OCI-LY3 (cell line): ENCODE measurements around the gene DNASE1L3.

Source experiments
- EZH2phosphoT487 ChIP-seq: fragments of 200-600 bp; shearing (Covaris generic); IDR thresholded peaks from 2 replicates; pipeline ENCODE4 v1.6.1; 2018; ENCODE audit warnings: antibody characterized with exemption, mixed run types, low read depth
- TF ChIP-seq, protein P1 (sequence below): fragments of 200-600, 300-600 bp; sonication (generic); IDR thresholded peaks from 2 replicates; pipeline ENCODE4 v1.5.1; 2014; ENCODE audit warnings: antibody characterized with exemption, low read length, low read depth

DNA sequence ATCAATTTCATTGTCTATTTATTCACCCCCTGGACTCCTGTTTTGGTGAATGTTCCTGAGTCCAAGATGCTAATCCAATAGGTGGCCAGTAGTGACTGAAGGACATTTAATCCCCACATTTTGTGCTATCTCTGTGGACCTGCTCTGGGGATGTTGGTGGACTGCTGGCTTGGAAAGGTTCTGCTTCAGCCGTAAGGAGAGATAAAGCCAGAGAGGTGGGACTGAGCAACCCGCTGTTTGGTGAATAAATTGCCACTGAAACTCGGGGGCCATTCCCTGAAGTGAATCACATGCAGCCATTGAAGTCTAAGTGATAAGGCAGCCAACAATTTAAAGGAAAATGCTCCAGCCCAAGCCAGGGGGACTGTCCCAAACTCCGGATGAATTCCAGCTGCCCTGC, 25.2 kb upstream of the DNASE1L3 start:
- TF ChIP-seq, protein P1, sequence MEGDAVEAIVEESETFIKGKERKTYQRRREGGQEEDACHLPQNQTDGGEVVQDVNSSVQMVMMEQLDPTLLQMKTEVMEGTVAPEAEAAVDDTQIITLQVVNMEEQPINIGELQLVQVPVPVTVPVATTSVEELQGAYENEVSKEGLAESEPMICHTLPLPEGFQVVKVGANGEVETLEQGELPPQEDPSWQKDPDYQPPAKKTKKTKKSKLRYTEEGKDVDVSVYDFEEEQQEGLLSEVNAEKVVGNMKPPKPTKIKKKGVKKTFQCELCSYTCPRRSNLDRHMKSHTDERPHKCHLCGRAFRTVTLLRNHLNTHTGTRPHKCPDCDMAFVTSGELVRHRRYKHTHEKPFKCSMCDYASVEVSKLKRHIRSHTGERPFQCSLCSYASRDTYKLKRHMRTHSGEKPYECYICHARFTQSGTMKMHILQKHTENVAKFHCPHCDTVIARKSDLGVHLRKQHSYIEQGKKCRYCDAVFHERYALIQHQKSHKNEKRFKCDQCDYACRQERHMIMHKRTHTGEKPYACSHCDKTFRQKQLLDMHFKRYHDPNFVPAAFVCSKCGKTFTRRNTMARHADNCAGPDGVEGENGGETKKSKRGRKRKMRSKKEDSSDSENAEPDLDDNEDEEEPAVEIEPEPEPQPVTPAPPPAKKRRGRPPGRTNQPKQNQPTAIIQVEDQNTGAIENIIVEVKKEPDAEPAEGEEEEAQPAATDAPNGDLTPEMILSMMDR = no peak
- TF ChIP-seq EZH2phosphoT487 = no peak
